Loucy (cell line): ENCODE results near the gene BCL2L11.

Source experiments
- EZH2phosphoT487 ChIP-seq: fragments of 200-600 bp; IDR thresholded peaks from 2 replicates; pipeline ENCODE4 v1.6.1; 2018; ENCODE audit warnings: antibody characterized with exemption, mild to moderate bottlenecking, moderate library complexity, borderline replicate concordance
- TF ChIP-seq, protein P1 (sequence below): fragments of 200-600 bp; sonication (generic); conservative IDR thresholded peaks from 2 replicates; pipeline ENCODE4 v1.5.1; 2014; ENCODE audit warnings: mild to moderate bottlenecking, antibody characterized with exemption, low read length

- TF ChIP-seq, protein P1, sequence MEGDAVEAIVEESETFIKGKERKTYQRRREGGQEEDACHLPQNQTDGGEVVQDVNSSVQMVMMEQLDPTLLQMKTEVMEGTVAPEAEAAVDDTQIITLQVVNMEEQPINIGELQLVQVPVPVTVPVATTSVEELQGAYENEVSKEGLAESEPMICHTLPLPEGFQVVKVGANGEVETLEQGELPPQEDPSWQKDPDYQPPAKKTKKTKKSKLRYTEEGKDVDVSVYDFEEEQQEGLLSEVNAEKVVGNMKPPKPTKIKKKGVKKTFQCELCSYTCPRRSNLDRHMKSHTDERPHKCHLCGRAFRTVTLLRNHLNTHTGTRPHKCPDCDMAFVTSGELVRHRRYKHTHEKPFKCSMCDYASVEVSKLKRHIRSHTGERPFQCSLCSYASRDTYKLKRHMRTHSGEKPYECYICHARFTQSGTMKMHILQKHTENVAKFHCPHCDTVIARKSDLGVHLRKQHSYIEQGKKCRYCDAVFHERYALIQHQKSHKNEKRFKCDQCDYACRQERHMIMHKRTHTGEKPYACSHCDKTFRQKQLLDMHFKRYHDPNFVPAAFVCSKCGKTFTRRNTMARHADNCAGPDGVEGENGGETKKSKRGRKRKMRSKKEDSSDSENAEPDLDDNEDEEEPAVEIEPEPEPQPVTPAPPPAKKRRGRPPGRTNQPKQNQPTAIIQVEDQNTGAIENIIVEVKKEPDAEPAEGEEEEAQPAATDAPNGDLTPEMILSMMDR = no peak
- TF ChIP-seq EZH2phosphoT487 = no peak
Observed at GRCh38 chr2:111138839-111139238, 18.1 kb downstream of the BCL2L11 start.
